OCI-LY3 (cell line): ENCODE data around the gene DCT.

Experiments used
- H2AFZ ChIP-seq: fragments of 200-600, 300-600 bp; shearing (Covaris generic); 2 replicates; pipeline ENCODE4 v1.6.0; 2014; ENCODE audit warnings: antibody characterized with exemption, low read depth, low read length
- H3K27ac ChIP-seq: fragments of 200-600, 300-600 bp; sonication (generic); 2 replicates; pipeline ENCODE4 v1.5.1; 2014; ENCODE audit warnings: mild to moderate bottlenecking, low read length, moderate library complexity, mixed read lengths
- H3K27me3 ChIP-seq: fragments of 200-600, 300-600 bp; sonication (generic); 2 replicates; pipeline ENCODE4 v1.6.1; 2014; ENCODE audit warnings: low read depth, low read length, mixed read lengths
- H3K36me3 ChIP-seq: fragments of 200-600, 300-600 bp; sonication (generic); replicated peaks from 2 replicates; pipeline ENCODE3; 2014; ENCODE audit warnings: low read depth, low read length, mixed read lengths
- H3K4me1 ChIP-seq: fragments of 300-600, 200-600 bp; sonication (generic); 2 replicates; pipeline ENCODE4 v1.6.1; 2014; ENCODE audit warnings: low read length, mixed read lengths
- H3K4me2 ChIP-seq: fragments of 200-600, 300-600 bp; sonication (generic); 2 replicates; pipeline ENCODE4 v1.6.1; 2014; ENCODE audit warnings: low read length, mixed read lengths
- H3K4me3 ChIP-seq: fragments of 300-600, 200-600 bp; sonication (generic); 2 replicates; pipeline ENCODE4 v1.5.1; 2014; ENCODE audit warnings: antibody characterized with exemption, mild to moderate bottlenecking, low read length, moderate library complexity
- H3K79me2 ChIP-seq: fragments of 300-600, 200-600 bp; shearing (Covaris generic); 2 replicates; pipeline ENCODE4 v1.6.1; 2014; ENCODE audit warnings: mild to moderate bottlenecking, low read length, mixed read lengths
- H3K9ac ChIP-seq: fragments of 300-600, 200-600 bp; shearing (Covaris generic); 2 replicates; pipeline ENCODE4 v1.6.0; 2014; ENCODE audit warnings: mild to moderate bottlenecking, low read length, moderate library complexity
- H3K9me3 ChIP-seq: fragments of 200-600, 300-600 bp; shearing (Covaris generic); 2 replicates; pipeline ENCODE4 v1.6.1; 2014; ENCODE audit warnings: low read length, mixed read lengths; ENCODE audit not compliant: insufficient read depth
- H4K20me1 ChIP-seq: fragments of 200-600, 300-600 bp; sonication (generic); 2 replicates; pipeline ENCODE4 v1.6.1; 2016; ENCODE audit warnings: low read length, mixed read lengths; ENCODE audit not compliant: insufficient read depth
- EZH2phosphoT487 ChIP-seq: fragments of 200-600 bp; shearing (Covaris generic); IDR thresholded peaks from 2 replicates; pipeline ENCODE4 v1.6.1; 2018; ENCODE audit warnings: antibody characterized with exemption, mixed run types, low read depth
- TF ChIP-seq, protein P1 (sequence below): fragments of 200-600, 300-600 bp; sonication (generic); IDR thresholded peaks from 2 replicates; pipeline ENCODE4 v1.5.1; 2014; ENCODE audit warnings: antibody characterized with exemption, low read length, low read depth

Gene DCT

DNA sequence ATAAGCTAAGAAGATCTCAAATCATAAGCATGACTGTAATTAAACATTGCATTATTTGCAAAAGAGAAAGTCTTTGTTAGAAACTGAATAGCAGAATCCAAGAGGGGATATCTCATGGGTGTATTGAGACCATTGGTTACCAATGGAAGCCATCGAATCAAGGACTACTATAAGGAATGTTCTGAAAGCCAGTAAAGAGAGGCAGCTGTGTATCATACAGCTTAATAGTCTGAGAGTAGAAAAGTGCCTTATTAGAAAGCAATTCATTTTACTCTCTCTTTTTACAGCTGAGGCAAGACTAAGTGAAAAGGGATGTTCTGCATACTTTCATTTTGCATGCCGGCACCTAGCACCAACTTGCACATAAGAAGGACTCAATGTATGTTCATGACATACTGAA is 7.6 kb upstream of the DCT start:
- Histone ChIP-seq H3K27me3 (peaks cover 11% of the 10 kb centered on the region), H3K36me3 (no peaks in the 10 kb centered on the region), H2AFZ (no peak overlapping the region), H3K4me1 (no peaks in the 10 kb centered on the region), H3K27ac (no peak overlapping the region), H3K9me3 (no peaks in the 10 kb centered on the region), H3K4me2 (no peak overlapping the region), H4K20me1 (no peaks in the 10 kb centered on the region), H3K79me2 (no peaks in the 10 kb centered on the region), H3K4me3 (no peak overlapping the region), H3K9ac (no peak overlapping the region)
- TF ChIP-seq, protein P1, sequence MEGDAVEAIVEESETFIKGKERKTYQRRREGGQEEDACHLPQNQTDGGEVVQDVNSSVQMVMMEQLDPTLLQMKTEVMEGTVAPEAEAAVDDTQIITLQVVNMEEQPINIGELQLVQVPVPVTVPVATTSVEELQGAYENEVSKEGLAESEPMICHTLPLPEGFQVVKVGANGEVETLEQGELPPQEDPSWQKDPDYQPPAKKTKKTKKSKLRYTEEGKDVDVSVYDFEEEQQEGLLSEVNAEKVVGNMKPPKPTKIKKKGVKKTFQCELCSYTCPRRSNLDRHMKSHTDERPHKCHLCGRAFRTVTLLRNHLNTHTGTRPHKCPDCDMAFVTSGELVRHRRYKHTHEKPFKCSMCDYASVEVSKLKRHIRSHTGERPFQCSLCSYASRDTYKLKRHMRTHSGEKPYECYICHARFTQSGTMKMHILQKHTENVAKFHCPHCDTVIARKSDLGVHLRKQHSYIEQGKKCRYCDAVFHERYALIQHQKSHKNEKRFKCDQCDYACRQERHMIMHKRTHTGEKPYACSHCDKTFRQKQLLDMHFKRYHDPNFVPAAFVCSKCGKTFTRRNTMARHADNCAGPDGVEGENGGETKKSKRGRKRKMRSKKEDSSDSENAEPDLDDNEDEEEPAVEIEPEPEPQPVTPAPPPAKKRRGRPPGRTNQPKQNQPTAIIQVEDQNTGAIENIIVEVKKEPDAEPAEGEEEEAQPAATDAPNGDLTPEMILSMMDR = no peak
- TF ChIP-seq EZH2phosphoT487 = no peak

DNA sequence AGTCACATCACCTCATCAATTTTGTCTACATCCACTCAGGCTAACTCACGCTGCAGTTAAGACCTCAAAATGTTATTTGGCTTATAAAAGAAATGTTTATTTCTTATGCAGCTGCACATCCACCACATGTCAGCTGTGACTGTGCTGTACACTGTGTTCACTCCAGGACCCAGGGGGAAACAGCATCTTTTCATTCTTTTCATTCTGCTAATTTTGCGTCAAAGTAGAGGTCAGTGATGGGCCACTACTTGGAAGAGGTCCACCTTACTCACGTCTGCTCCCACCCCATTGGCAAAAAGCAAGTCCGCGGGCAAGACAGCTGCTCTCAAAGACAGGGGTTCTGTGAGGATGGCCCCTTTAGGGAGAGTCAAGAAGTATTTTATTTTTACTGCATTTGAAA is 4.5 kb upstream of the DCT start:
- H3K36me3 ChIP-seq = no peaks in the 10 kb centered on the region
- no peak overlapping the region for H3K4me3 ChIP-seq
- peaks cover 11% of the 10 kb centered on the region for H3K27me3 ChIP-seq

DNA sequence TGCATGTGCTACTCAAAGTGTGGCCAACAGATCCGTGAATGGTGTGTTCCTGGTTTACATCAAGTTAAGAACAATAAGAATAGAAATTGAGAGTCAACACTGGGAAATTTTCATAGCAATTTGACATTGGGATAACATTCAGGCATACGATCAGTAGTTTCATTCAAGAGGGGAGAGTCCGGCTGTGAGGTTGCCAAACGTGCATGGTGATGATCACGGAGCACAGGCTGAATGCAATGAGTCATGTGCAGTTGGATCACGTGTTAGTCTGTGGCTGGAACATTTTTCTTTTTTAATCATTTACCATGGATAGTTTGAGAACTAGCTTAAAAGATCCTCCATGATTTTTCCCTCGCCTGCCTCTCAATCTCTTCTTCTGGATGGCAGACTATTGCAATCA is 2.5 kb upstream of the DCT start:
- H3K27me3 ChIP-seq = peaks cover 4% of the 10 kb centered on the region
- H3K9ac ChIP-seq = no peak overlapping the region
- no peaks in the 10 kb centered on the region for H3K4me1 ChIP-seq
- no peaks in the 10 kb centered on the region for H3K36me3 ChIP-seq
- H4K20me1 ChIP-seq = no peaks in the 10 kb centered on the region
- H3K9me3 ChIP-seq = no peaks in the 10 kb centered on the region
- H3K4me3 ChIP-seq = no peak overlapping the region
- no peak for TF ChIP-seq EZH2phosphoT487
- TF ChIP-seq, protein P1 = no peak
- H3K4me2 ChIP-seq = no peak overlapping the region
- H2AFZ ChIP-seq = no peak overlapping the region
- H3K79me2 ChIP-seq = no peaks in the 10 kb centered on the region
- H3K27ac ChIP-seq = no peak overlapping the region

More for the DNA sequence above, 4.5 kb upstream of the DCT start:
- Histone ChIP-seq H3K27ac (no peak overlapping the region), H2AFZ (no peak overlapping the region), H4K20me1 (no peaks in the 10 kb centered on the region), H3K4me1 (no peaks in the 10 kb centered on the region), H3K9ac (no peak overlapping the region), H3K4me2 (no peak overlapping the region), H3K79me2 (no peaks in the 10 kb centered on the region), H3K9me3 (no peaks in the 10 kb centered on the region)
- no peak for TF ChIP-seq EZH2phosphoT487
- TF ChIP-seq, protein P1 = no peak

DNA sequence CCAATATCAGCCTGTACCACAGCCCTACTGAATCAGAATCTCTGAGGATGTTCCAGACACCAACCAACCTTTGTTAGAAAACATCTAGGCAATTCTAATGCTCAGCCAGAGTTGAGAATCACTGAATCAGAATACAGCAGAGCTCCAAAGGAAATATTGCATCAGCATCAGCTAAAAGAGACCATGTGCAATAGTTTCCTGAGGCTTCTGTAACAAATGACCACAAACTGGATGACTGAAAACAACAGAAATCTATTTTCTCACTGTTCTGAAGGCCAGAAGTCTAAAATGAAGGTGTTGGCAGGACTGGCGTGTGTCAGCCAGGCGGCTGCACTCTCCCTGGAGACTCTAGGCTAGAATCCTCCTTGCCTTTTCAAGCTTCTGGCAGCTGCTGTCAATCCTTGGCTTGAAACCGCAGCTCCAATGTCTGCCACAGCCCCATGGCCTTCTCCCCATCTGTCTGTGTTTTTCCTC is 1.2 kb upstream of the DCT start:
- no peak overlapping the region for H3K27ac ChIP-seq

More for the DNA sequence above, 1.2 kb upstream of the DCT start:
- Histone ChIP-seq H2AFZ (no peak overlapping the region), H3K4me3 (no peak overlapping the region), H3K9me3 (no peaks in the 10 kb centered on the region), H3K79me2 (no peaks in the 10 kb centered on the region), H3K9ac (no peak overlapping the region), H3K27me3 (no peaks in the 10 kb centered on the region), H4K20me1 (no peaks in the 10 kb centered on the region), H3K4me1 (no peaks in the 10 kb centered on the region), H3K36me3 (no peaks in the 10 kb centered on the region), H3K4me2 (no peak overlapping the region)
- TF ChIP-seq, protein P1 = no peak
- no peak for TF ChIP-seq EZH2phosphoT487
